HG02973 (cell line): ENCODE data around the gene VRK3.
"Not testable (repeated sequence)": the region's sequence is repeated elsewhere in the genome, so short reads cannot be mapped to it uniquely, and the experiment has no call there.

Experiments used
- ATAC-seq: cut with Tn5 transposase; IDR thresholded peaks from one replicate; pipeline ENCODE4 v1.9.1; 2021; ENCODE audit warnings: moderate library complexity; ENCODE audit not compliant: unreplicated experiment

VRK3 gene

DNA sequence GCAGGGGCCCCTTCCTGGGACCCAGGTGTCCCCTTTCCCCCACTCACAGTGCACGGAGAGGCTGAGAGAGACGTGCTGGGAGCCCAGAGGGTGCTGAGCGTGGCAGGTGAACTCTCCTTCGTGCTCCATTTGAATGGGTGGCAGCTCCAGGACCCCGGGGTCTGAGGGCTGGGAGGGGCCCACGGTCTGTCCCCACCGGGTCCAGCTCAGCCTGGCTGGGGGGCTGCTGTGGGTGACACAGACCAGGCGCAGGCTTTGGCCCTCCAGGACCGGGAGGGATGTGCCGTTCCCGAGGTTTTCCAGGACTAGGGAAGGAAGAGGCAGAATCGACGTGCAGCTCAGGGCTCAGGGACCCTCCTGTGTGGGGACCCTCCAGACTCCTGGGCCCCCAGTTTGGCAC lies 66.6 kb downstream of the VRK3 start:
- not testable (repeated sequence) for ATAC-seq

DNA sequence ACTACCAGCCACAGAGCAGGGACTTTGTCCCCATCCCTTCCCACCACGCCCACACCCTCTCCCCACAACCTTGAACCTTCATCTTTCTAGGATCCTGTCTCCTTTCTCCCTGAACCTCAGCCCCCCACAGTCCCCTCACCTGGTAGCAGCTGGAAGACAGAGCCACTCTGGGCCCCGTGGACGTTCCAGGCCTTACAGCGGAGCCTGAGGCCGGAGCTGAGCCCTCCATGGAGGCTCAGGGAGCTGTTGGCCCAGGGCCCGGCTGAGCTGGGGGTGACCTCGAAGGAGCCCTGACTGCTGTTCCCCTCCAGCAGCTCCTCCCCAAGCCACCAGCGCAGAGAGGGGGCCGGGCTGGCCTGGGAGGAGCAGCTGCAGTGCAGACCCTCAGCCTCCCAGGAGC lies 67.0 kb downstream of the VRK3 start:
- not testable (repeated sequence) for ATAC-seq

DNA sequence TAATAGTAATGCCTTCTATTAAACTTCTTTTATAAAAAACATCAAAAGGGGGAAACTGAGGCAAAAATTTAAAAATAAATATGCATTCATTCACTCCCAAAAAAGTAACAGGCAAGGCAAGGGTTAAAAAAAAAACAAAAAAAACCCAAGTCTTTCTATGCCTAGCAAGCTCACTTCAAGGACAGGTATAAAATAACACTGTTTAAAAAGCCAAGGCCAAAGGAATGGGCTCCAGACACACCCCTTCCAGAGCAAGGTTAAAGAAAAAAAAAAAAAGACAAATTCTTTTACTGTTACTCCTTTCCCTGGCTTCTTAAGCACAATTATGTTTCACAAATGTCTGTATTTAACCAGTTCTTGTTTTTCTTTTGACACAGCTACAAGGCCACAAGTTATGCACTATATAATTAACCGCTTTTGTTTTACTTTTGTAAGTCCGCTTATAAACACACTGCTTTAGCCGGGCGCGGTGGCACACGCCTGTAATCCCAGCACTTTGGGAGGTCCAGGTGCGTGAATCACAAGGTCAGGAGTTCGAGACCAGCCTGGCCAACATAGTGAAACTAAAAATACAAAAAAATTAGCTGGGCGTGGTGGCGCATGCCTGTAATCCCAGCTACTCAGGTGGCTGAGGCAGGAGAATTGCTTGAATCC lies 67.8 kb downstream of the VRK3 start:
- ATAC-seq: no peak

DNA sequence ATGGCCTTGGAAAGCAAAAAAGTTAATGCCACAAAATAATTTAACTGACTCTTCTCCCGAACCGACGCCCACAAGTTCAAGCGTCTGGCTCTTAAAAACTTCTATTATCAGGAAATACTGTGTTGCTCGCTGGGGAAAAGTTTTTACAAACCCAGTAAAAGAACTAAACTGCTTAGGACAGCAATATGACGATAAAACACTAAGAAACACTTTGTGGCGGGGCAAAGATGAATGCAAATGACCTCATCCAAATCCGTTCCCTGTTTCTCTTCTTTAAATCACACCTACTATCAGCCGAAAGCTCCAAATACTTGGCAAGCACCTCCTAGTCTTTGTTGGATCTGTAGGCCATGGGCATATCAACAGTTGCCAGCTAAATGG lies 69.1 kb downstream of the VRK3 start:
- no peak for ATAC-seq

DNA sequence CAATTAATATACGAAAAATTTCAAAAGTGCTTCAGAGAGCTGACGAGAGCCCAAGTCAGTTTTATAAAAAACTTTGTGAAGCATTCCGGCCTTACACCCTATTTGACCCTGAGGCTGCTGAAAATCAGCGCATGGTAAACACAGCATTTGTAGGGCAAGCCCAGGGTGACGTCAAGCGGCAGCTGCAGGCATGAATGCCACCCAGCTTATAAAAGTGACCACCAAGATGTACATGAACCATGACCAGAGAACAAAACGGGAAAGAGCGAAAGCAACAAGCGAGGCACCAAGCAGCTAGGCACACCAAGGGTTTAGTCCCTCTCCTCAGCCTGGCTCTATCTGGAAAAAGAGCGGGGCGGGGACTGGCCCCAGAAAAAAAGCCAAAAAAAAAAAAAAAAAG lies 70.2 kb downstream of the VRK3 start:
- no peak for ATAC-seq

DNA sequence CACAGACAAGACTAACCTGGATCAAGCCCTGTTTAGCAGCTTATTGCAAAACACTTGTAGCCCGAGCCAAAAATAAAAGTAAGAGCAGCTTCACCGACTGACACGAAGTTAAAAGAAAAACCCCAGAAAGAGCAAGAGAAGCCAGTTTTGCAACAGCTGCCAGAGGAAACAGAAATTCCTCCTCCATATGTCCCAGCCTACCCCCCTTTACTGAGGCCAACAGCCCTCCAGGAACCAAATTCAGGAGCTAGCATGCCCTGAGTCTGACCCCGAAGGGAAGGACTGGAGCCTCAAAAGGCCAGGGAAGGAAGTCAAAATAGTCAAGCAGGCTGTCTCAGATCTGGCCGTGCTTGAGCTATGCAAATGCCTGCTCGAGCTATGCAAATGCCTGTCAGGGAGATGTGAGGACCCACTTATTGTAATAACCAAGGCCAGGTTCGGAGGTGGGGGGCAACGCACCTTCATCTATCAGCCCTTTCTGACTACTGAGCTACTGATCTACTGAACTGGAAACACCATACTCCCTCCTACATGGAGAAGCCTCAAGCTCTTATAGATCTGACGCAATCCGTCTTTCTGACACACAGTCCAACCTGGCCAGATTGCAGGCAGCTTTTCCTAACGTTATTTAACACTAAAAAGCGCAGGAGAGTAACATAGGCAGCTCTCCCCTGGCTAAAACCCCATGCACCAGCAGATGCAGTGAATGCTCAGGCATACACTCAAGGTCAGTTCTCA lies 70.9 kb downstream of the VRK3 start:
- no peak for ATAC-seq

DNA sequence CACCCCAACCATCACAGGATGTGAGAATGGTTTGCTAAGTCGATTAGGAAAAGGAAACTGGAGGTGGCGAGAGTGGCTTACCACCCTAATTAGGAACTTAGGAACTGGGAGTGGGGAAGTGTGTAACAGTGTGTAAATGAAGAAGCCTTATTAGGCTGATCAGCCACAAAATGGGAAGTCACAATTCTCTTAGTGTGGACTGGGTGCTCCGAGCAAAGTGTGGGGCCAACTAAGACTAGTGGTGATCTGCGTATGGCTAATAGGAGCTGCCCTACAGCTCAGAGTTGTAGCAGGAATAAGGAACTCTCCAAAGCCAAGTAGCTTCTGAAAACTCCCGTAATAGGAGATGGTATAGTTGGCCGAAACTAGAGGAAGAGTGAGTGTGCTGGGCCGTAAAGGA lies 71.8 kb downstream of the VRK3 start:
- ATAC-seq: no peak

DNA sequence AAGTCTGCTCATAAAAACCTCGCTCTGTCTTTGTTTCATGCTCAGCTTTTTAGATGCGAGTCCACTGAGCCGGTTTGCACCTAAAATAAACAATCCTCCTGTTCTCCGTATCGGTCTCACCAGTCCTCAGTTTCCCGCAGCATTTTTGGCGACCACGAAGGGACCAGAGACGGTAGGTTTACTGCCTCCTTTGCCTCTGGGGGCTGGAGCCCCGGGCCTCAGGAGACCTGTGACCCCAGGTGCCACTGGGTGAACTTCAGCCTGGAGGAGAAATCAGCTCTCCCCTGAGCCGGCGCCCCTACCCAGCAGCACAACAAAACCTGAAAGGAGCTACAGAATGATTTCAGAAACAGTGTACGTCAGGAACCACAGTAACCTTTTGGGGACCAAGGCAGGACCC lies 72.3 kb downstream of the VRK3 start:
- no peak for ATAC-seq

DNA sequence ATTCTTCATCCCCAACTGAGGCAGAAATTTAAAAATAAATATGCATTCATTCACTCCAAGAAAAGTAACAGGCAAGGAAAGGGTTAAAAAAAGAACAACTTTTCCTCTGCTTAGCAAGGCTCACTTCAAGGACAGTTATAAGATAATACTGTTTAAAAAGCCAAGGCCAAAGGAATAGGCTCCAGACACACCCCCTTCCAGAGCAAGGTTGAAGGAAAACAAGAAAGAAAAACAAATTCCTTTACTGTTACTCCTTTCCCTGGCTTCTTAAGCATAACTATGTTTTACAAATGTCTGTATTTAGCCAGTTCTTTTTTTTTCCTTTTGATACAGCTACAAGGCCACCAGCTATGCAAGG lies 72.7 kb downstream of the VRK3 start:
- ATAC-seq: no peak

DNA sequence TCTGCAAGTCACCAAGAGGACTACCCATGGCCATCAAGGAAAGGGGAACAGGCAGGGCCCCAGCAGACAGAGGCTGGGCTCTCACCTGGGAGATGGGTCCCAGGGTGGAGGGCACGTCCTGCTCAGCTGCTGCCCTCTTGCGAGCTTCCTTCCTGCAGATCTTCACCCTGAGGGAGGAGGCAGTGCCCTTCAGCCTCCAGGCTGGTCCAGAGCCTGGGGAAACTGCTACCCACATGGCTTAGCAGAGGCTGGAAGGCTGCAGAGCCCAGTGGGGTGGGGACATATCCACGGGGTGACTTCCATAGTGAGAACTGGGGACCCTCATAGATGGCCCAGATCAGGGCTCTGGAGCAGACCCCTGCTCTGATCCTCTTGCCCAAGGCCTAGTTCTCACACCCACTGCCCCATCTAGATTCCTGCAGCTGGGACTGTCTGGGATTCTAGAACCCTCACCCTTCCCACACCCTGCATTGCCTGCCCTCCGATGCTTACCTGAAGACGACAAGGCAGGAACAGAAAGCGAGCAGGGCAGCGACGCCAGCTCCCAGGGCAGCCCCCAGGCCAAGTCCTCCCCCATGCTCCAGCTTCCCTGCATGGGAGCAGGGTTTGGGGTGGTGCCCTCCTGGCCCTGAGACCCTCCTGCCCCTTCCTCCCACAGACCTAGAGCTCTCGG lies 73.2 kb downstream of the VRK3 start:
- ATAC-seq: no peak

DNA sequence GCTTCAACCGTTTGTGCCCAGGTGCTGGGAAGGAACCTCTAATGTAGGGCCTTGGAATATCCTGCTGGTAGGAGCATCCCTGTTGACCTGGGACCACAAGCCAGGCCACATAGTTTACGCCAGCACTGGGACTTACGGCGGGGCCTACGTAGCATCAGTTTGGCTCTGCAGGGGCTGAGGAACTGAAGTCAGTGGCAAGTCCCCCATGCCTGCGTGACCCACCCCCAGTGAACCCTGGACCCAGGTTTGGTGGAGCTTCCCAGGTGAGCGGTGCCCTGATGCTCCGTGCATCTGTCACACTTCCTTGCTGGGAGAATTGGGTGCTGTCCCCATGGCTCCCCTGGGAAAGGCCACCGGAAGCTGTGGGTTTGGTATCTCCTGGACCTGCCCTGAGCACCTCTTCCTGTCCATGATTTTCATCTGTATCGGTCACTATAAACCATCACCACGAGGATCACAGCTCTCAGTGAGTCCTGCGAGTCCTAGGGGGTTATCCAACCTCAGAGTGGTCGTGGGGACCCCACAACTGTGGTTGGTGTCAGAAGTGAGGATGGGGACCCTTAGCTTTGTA lies 74.1 kb downstream of the VRK3 start:
- ATAC-seq: no peak

DNA sequence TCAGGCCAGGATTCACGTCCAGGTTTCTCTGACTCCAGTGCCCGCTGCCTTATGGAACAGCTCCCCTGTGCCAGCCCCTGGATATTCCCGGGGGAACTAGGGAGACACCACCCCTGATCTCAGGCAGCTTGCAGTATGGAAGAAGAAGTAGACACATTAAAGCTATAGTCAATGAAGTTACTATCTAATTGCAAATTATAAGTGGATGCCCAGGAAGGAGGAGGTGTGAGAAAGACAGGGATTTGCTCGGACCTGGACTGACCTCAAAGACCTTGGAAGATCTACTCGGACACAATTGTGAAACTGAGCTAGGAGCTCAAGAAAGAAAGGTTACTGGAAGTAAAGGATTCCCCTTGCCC lies 74.6 kb downstream of the VRK3 start:
- ATAC-seq: no peak

DNA sequence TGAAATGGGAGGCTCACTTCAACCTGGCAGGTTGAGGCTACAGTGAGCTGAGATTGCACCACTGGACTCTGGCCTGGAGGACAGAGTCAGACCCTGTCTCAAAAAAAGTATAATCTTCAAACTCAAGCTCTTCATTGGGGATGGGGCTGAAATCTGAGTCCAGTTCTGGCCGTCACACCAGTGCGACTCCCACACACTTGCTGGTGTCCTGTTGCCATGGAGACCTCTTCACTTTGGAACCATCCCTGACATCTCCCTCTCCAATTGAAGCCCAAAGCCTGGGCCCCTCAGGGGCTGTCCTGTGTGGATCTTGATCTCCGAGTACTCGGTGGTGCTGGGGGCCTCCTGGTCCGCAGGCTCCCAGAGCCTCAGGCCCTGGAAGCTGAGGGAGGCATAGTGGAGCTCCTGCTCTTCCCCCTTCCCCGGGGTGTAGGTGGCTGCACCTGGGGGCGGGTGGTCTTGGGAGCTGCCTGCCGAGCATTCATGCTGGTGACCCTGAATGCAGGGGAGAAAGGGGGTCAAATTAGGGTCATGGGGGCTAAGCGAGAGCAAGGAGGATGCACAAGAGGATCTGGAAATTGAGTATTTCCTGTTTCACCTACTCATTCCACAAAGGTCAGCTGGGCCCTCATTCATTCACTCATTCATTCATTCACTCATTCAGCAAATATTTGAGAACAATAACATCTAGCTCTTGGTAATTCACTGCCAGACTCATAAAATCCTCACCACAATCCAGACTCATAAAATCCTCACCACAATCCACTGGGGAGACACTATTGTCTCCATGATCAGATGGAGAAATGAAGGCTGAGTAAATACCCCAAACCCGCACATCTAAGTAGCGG lies 75.2 kb downstream of the VRK3 start:
- ATAC-seq: no peak

DNA sequence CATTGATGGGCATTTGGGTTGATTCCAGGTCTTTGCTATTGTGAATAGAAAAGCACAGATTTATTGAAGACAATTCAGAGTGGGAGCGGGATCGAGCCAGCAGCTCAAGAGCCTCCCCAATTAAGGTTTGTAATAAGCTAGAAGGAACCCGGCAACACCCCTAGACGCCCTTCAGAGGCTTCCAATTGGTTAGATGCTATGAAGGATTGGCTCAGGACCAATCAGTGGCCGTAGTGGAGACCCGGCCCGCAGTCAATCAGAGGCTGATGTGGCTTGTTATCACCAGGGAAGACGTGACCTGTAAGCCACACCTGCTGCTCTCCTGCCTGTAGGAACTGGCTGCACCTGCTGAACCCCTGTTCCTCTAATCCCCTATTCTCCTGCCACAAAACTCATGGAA lies 78.8 kb downstream of the VRK3 start:
- no peak for ATAC-seq

DNA sequence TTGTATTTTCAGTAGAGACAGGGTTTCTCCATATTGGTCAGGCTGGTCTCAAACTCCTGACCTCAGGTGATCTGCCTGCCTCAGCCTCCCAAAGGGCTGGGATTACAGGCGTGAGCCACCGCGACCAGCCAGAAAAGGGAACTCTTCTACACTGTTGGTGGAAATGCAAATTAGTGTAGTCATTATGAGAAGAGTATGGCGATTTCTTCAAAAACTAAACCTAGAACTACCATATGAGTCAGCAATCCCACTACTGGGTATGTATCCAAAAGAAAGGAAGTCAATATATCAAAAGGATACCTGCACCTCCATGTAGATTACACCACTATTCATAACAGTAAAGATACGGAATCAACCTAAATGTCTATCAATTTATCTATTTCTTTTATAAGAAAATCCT lies 80.6 kb downstream of the VRK3 start:
- ATAC-seq: not testable (repeated sequence)

DNA sequence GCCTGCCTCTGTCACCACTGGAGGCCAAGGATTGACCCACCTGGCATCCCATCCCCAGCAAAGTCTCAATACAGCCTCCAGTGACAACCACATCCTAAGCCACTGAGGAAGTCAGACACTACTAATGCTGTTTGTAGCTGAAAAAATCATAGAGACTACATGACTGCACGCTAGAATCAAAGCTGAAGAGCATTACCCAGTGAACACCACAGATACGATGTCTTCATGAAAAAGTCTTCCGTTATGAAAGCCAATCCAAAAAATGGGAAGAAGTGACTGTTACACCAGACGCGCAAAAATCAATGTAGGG lies 84.7 kb downstream of the VRK3 start:
- ATAC-seq: no peak

DNA sequence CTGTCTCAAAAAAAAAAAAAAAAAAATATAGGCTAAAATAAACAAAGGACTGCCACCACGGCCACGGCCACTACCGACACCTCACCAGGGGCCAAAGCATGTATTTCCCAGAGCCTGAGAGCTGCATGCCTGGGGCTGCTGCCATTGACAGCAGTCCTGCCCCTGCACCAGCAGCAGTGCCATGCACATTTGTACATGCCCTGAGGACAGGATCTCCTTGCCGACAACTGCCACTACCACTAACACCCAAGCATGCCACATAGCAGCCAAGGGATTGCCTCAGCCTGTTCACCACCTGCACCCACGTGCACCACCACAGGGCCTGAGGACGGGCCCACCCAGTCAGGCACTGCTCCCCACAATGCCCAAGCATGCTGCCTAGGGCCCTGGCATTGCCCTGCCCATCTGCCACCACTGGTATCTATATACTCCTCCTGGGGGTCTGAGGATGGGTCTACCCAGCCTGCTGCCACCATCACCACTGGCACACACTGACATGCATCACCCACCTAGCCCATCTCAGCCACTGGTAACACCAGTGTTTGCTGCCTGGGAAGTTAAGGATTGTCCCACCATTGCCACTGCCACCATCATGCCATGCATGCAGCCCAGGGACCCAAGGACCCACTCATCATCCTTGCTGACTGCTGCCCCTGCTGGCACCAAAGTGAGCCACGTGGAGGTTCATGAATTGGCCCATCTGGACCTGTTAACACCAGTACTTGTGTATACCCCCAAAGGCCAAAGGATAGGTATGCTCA lies 85.3 kb downstream of the VRK3 start:
- no peak for ATAC-seq

DNA sequence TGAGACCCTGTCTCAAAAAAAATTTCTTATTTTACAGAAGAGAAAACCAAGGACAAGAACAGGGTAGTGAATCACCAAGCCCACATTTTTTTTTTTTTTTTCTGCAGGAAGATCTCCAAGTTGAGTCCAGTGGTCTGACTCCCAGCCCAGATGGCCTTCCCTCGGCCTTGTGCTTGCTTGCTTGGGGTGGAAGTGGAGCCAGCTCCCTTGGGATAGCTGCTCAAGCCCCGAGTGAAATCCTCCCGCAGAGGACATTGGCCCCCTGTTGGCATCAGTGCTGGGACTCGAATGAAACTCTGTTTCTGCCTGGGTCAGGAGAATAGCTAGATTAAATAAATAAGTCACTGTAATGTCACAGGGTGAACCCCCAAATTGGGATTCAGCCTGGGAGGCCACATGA lies 86.5 kb downstream of the VRK3 start:
- no peak for ATAC-seq

DNA sequence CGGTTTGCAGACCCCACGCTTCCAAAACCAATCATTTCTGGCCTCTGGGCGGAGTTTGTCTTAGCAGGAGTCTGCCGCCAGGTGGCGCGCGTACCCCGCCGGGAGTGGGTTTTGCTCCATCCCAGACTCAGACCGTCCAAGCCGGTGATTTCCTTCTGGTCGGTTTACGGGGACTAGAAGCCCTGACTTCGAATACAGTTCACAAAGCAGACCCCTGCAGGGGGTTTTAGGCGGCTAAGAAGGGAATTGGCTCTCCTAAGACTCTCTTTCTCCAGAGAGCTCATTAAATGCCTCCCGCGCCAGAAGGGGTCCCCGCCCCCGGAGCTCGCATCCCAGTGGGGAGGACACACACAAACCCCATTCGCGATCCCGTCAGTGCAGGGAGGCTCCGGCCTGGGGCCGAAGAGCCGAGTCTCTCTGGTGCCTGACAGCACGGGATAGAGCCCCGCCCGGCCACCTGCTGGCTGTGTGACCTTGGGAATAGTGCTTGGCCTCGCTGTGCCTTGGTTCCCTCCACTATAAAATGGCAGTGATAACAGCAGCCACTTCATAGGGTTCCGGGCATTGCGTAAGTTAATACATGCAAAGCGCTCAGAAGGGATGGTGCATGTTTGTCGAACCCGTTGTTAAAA lies 87.3 kb downstream of the VRK3 start:
- no peak for ATAC-seq

DNA sequence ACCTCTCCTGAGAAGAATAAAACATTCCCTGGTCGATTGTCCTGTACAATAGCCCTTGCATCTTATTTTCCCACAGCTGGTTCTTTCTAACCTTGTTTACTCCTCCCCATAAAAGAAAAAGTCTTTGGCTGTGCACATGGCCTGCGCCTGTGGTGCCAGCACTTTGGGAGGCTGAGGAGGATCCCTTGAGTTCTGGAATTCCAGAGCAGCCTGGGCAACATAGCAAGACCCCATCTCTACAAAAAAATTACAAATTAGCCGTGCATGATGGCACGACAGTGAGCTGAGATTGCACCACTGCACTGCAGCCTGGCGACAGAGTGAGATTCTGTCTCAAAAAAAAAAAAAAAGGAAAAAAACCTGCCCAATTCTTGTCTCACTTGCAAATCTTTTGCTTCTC lies 88.6 kb downstream of the VRK3 start:
- ATAC-seq: no peak
